ENCODE data around the gene STX17.

Gene STX17

GRCh38 chr9:99948896-99949295 lies 42.4 kb downstream of the STX17 start:
- Histone ChIP-seq H3K27ac (replicated peaks) (no peak overlapping the region), H3K27me3 (ENCODE audit: insufficient read depth, poor library complexity, severe bottlenecking) (no peaks in the 10 kb centered on the region), H3K4me3 (replicated peaks; ENCODE audit: insufficient read depth, low read length) (no peak overlapping the region)
- TF ChIP-seq GABPA (IDR thresholded peaks at IDR 0.05; ENCODE audit: low read depth), result no peak
- TF ChIP-seq POLR2AphosphoS5 (IDR thresholded peaks at IDR 0.05; ENCODE audit: low read depth), result no peak
- no peak for TF ChIP-seq REST (IDR thresholded peaks at IDR 0.05; ENCODE audit: insufficient replicate concordance, low read depth)
- no peak for TF ChIP-seq CTCF (IDR thresholded peaks at IDR 0.05; ENCODE audit: insufficient read depth, low read length)
- TF ChIP-seq SPI1 (IDR thresholded peaks at IDR 0.05; ENCODE audit: borderline replicate concordance, low read depth), result no peak
- no peak for DNase-seq (ENCODE audit: low read depth in 1 of 2, low spot score in 1 of 2)

GRCh38 chr9:99953861-99954507 lies 47.5 kb downstream of the STX17 start:
- Histone ChIP-seq H3K4me3 (replicated peaks; ENCODE audit: insufficient read depth, low read length) (no peak overlapping the region), H3K27me3 (ENCODE audit: insufficient read depth, poor library complexity, severe bottlenecking) (no peaks in the 10 kb centered on the region), H3K27ac (replicated peaks) (no peak overlapping the region)
- DNase-seq (ENCODE audit: low read depth in 1 of 2, low spot score in 1 of 2), result no peak
- peak; percentile 20; the same call in 1 of the 2 replicates for TF ChIP-seq SPI1 (IDR thresholded peaks at IDR 0.05; ENCODE audit: borderline replicate concordance, low read depth)
- no peak for TF ChIP-seq REST (IDR thresholded peaks at IDR 0.05; ENCODE audit: insufficient replicate concordance, low read depth)

GRCh38 chr9:99954819-99955218 lies 48.4 kb downstream of the STX17 start:
- DNase-seq (ENCODE audit: low read depth in 1 of 2, low spot score in 1 of 2), result no peak
- Histone ChIP-seq H3K27ac (replicated peaks) (no peak overlapping the region), H3K27me3 (ENCODE audit: insufficient read depth, poor library complexity, severe bottlenecking) (no peaks in the 10 kb centered on the region), H3K4me3 (replicated peaks; ENCODE audit: insufficient read depth, low read length) (no peak overlapping the region)
- no peak for TF ChIP-seq REST (IDR thresholded peaks at IDR 0.05; ENCODE audit: insufficient replicate concordance, low read depth)
- TF ChIP-seq GABPA (IDR thresholded peaks at IDR 0.05; ENCODE audit: low read depth), result no peak
- no peak for TF ChIP-seq SPI1 (IDR thresholded peaks at IDR 0.05; ENCODE audit: borderline replicate concordance, low read depth)
- TF ChIP-seq POLR2AphosphoS5 (IDR thresholded peaks at IDR 0.05; ENCODE audit: low read depth), result no peak
- no peak for TF ChIP-seq CTCF (IDR thresholded peaks at IDR 0.05; ENCODE audit: insufficient read depth, low read length)
